ENCODE data around the gene GOLGA6C. TPM values are rescaled to one million over a fixed set of nuclear protein-coding genes. Genes with fewer than 3 reads are reported as not detected.

The GOLGA6C gene
- total and polyA plus RNA-seq, 8 donors: not detected

DNA sequence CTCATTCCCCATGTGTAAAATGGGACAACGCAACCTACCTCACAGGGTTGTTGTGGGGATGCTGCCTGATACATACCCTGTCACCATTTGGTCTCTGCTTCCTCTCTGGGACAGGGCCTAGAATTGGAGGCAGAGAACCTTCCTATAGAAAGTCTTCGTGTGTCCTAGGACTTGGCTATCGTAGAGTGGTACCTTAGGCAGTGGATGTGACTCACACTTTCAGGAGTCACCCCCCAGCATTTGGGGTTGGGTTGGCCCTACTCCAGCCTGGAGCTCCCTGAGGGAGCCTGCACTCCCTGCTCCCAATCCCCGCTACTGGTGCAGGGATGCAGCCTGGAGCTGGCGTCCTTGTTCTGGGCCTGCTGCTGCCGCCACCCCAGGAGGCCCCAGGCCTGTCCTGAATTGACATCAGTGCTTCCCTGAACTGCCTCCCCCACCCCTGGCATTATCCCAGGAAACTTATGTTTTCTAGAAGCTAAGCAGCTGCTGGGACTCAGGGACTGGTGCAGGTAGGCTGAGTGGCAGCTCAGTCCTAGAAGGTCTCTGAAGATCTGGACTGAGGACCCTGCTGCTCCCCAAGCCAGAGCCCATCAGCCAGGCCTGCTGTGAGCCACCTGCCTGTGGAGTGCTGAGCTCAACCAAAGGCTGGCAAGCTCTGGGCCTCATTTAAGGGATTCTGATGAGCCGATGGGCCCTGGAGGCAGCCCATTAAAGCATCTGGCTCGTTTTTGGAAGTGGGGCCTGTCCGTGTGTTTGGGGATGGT lies 46.5 kb upstream of the GOLGA6C start:
- Histone ChIP-seq H3K27me3 (no peaks in the 10 kb centered on the region), H3K27ac (no peak overlapping the region), H3K4me1 (peaks cover 0 to 19% of the 10 kb centered on the region in 2 donors), H3K9me3 (no peaks in the 10 kb centered on the region), H3K36me3 (peaks cover 0 to 84% of the 10 kb centered on the region in 2 donors), H3K4me3 (no peak overlapping the region)
- no peak for ATAC-seq
- no peak for DNase-seq
- intact Hi-C loops (cut with DNase I): no loop called here
- TF ChIP-seq, protein P1, sequence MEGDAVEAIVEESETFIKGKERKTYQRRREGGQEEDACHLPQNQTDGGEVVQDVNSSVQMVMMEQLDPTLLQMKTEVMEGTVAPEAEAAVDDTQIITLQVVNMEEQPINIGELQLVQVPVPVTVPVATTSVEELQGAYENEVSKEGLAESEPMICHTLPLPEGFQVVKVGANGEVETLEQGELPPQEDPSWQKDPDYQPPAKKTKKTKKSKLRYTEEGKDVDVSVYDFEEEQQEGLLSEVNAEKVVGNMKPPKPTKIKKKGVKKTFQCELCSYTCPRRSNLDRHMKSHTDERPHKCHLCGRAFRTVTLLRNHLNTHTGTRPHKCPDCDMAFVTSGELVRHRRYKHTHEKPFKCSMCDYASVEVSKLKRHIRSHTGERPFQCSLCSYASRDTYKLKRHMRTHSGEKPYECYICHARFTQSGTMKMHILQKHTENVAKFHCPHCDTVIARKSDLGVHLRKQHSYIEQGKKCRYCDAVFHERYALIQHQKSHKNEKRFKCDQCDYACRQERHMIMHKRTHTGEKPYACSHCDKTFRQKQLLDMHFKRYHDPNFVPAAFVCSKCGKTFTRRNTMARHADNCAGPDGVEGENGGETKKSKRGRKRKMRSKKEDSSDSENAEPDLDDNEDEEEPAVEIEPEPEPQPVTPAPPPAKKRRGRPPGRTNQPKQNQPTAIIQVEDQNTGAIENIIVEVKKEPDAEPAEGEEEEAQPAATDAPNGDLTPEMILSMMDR (IDR thresholded peaks at IDR 0.05): no peak

DNA sequence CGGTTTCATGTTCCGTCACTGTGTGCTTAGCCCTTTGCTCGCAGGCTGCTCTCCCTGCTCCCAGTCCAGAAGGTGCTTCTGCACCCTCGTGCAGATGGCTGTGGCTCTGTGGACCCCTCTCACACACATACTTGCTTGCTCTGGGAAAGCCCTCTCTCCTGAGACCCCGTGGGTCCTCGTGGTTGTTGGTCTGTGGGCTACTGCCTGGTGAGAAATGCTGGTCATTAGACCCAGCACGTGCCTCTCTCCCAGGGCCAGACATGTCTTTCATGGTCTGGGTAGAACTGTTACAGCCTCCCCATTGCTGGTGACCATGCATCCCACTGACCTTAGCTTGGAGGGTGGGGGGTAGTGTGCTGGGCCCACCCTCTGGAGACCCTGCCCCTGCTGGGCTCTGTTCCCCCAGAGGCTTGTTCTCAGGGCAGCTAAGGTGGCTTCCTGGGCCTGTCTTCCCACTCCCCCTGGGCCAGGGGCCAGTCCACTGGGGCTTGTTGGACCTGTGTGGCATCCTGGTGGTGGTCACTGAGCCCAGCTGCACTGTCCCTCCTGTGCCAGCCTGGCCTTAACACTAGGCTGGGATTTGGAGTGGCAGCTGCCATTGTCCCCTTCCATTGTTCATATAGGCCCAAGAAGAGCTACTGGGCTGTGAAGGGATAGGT lies 45.8 kb upstream of the GOLGA6C start:
- no peak for ATAC-seq
- no peak overlapping the region for H3K4me3 ChIP-seq
- no peak for DNase-seq
- TF ChIP-seq, protein P1 (IDR thresholded peaks at IDR 0.05): no peak
- H3K36me3 ChIP-seq: peaks cover 0 to 77% of the 10 kb centered on the region in 2 donors
- H3K4me1 ChIP-seq: peaks cover 0 to 15% of the 10 kb centered on the region in 2 donors
- H3K9me3 ChIP-seq: no peaks in the 10 kb centered on the region
- intact Hi-C loops (cut with DNase I): no loop called here
- H3K27ac ChIP-seq: no peak overlapping the region
- no peaks in the 10 kb centered on the region for H3K27me3 ChIP-seq

DNA sequence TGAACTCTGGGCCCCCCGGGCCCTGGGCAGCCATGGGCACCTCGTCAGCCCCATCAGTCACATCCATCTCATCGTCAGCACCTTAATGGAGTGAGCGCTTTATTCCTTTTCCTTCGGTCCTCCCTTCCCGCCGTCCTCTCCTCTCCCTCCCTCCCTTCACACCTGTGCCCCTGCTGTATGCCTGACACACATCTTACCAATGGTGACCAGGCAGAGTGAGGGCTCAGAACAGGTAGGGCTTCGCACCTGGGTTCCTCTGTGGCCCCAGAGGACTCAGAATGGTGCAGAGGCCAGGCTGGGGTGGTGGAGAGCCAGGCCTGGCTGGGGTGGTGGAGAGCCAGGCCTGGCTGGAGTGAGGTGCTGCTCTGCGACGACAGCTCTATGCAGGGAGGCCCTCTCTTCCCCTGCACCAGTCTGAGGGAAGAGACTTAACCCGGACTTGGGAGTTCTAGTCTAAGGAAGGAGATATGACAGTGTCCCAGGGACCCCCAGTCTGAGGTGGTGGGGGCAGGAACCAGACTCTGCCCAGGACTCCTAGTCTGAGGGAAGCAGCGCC lies 44.8 kb upstream of the GOLGA6C start:
- H3K9me3 ChIP-seq: no peaks in the 10 kb centered on the region
- DNase-seq: no peak
- H3K27ac ChIP-seq: no peak overlapping the region
- no peaks in the 10 kb centered on the region for H3K27me3 ChIP-seq
- peaks cover 0 to 6% of the 10 kb centered on the region in 2 donors for H3K4me1 ChIP-seq
- TF ChIP-seq, protein P1 (IDR thresholded peaks at IDR 0.05): no peak
- no peak for ATAC-seq
- H3K36me3 ChIP-seq: peaks cover 0 to 67% of the 10 kb centered on the region in 2 donors
- intact Hi-C loops (cut with DNase I): no loop called here
- H3K4me3 ChIP-seq: no peak overlapping the region

DNA sequence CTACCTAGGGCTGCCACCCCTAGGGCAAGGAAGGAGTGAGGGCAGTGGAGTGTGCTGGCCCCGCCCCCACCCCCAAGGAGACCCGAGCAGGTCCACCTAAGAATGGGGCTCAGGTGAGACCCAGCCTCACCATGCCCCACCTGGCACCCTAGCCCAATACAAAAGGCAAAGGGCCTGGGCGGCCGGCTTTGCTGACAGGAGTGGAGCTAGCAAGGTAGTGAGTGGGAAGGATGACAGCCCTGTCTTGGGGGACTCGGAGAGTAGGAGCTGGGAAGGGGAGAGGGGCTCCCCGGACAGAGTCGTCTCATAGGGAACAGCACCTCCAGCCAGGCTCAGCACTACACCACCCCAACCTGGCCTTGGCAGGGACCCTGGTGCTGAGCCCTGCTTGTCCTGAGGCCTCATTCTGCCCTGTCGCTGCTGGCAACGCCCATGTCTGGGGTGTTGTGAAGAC lies 44.3 kb upstream of the GOLGA6C start:
- Histone ChIP-seq H3K27me3 (no peaks in the 10 kb centered on the region), H3K9me3 (no peaks in the 10 kb centered on the region), H3K4me3 (no peak overlapping the region), H3K4me1 (peaks cover 0 to under 1% of the 10 kb centered on the region in 2 donors), H3K27ac (no peak overlapping the region), H3K36me3 (peaks cover 0 to 62% of the 10 kb centered on the region in 2 donors)
- intact Hi-C loops (cut with DNase I): no loop called here
- TF ChIP-seq, protein P1 (IDR thresholded peaks at IDR 0.05): no peak
- DNase-seq (no peak), ATAC-seq (no peak)
